Endometrium (tissue), 2 donors: ENCODE results near the gene RFXANK.

ENCODE experiments used
- FAIRE-seq: peaks from 2 replicates; lab custom pipeline; 2012; peaks lifted over from hg19 to GRCh38; lab: Jason Lieb, UNC
- donor health status: control.
- donor health status: control.

RFXANK gene

GRCh38 chr19:19232261-19232721, 40.2 kb downstream of the RFXANK start:
- no peak for FAIRE-seq

- FAIRE-seq: no peak
Measured at GRCh38 chr19:19234220-19234816, 42.3 kb downstream of the RFXANK start.

- no peak for FAIRE-seq
Measured at GRCh38 chr19:19236173-19236572, 44.1 kb downstream of the RFXANK start.

- no peak for FAIRE-seq
Measured at GRCh38 chr19:19238126-19238894, 46.3 kb downstream of the RFXANK start.

- FAIRE-seq: no peak
Measured at GRCh38 chr19:19239675-19240074, 47.6 kb downstream of the RFXANK start.

GRCh38 chr19:19240476-19240875, 48.4 kb downstream of the RFXANK start:
- no peak for FAIRE-seq

GRCh38 chr19:19250196-19250801, 58.2 kb downstream of the RFXANK start:
- FAIRE-seq: no peak
